H1 (cell line): ENCODE measurements around the gene PLEK.

ENCODE experiments used
- ASH2L ChIP-seq: fragments of 200-600, 300-600 bp; sonication (generic); IDR thresholded peaks from one replicate; pipeline ENCODE4 v1.7.1; 2017; ENCODE audit warnings: low read length
- CEBPB ChIP-seq: IDR thresholded peaks from 2 replicates; pipeline ENCODE4 v1.6.1; 2012; ENCODE audit warnings: low read depth, low read length
- EP300 ChIP-seq, 2 experiments: IDR thresholded peaks; 1 replicate in 1 of 2; 2 replicates in 1 of 2; pipeline ENCODE4 v1.6.1; 2011 to 2012; ENCODE audit warnings: low read depth in 2 of 2, low read length in 2 of 2, mild to moderate bottlenecking in 2 of 2, borderline replicate concordance in 1 of 2, inconsistent platforms in 1 of 2, moderate library complexity in 1 of 2
- NRF1 ChIP-seq: IDR thresholded peaks from 2 replicates; pipeline ENCODE4 v1.6.1; 2011; ENCODE audit warnings: mild to moderate bottlenecking, low read depth, low read length, improper control_type of control experiment
- POLR2A ChIP-seq, 2 experiments: IDR thresholded peaks; 1 replicate in 1 of 2; 2 replicates in 1 of 2; pipeline ENCODE4 v1.6.1; 2011; ENCODE audit warnings: low read depth in 2 of 2, low read length in 2 of 2, mild to moderate bottlenecking in 2 of 2; ENCODE audit errors: control extremely low read depth in 1 of 2
- POLR2AphosphoS5 ChIP-seq: IDR thresholded peaks from 2 replicates; pipeline ENCODE4 v1.6.1; 2011; ENCODE audit warnings: low read depth, low read length
- SIN3A ChIP-seq, 2 experiments: IDR thresholded peaks in 1 of 2; conservative IDR thresholded peaks in 1 of 2; 2 replicates each; pipeline ENCODE4 v1.6.1; 2011 to 2012; ENCODE audit warnings: low read length in 2 of 2, improper control_type of control experiment in 1 of 2, low read depth in 1 of 2, mild to moderate bottlenecking in 1 of 2
- SP2 ChIP-seq: IDR thresholded peaks from 2 replicates; pipeline ENCODE4 v1.6.1; 2012; ENCODE audit warnings: mild to moderate bottlenecking, low read length, inconsistent platforms
- TCF12 ChIP-seq: IDR thresholded peaks from 2 replicates; pipeline ENCODE4 v1.6.1; 2011; ENCODE audit warnings: low read depth, mild to moderate bottlenecking, low read length
- TEAD4 ChIP-seq: IDR thresholded peaks from 2 replicates; pipeline ENCODE4 v1.6.1; 2012; ENCODE audit warnings: low read depth, low read length, inconsistent platforms, mixed read lengths
- TF ChIP-seq, protein P1 (sequence below), 3 experiments: IDR thresholded peaks; 1 replicate in 2 of 3; 2 replicates in 1 of 3; pipeline versions ENCODE4 v1.5.1 to v1.6.1; 2011; ENCODE audit warnings: low read length in 3 of 3, mild to moderate bottlenecking in 3 of 3, inconsistent platforms in 2 of 3, low read depth in 1 of 3, moderate library complexity in 1 of 3; ENCODE audit not compliant: insufficient read depth in 1 of 3; ENCODE audit errors: control extremely low read depth in 1 of 3

DNA sequence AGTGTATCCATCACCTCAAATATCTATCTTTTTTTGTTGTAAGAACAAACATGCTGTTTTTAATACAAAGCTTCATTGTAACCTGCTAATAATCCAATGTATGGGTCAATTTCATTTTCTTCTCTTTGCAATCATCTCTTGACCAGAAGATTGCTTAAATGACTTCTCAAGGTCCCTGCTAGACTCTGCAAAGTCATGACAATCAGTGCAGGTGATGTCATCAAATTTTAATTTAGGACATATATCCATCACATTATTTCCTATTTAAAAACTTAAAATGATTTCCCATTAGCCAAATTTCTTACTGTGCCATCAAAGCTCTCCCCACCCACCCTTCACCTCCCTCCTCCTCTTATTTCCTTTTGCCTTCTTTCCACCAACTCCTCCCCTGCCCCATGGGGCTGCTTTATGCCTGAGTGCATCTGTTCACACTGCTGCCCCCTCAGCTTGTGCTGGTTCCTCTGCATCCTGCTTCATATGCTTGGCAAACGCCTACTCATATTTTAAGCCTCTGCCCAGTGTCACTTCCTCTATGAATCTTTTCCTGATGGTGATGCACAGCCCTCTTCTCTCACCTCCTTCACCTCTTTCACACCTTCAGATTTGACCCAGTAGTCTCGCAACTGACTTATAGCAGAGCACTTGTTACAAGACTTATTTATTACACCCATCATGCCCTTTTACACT is 20.3 kb downstream of the PLEK start:
- TF ChIP-seq, protein P1, sequence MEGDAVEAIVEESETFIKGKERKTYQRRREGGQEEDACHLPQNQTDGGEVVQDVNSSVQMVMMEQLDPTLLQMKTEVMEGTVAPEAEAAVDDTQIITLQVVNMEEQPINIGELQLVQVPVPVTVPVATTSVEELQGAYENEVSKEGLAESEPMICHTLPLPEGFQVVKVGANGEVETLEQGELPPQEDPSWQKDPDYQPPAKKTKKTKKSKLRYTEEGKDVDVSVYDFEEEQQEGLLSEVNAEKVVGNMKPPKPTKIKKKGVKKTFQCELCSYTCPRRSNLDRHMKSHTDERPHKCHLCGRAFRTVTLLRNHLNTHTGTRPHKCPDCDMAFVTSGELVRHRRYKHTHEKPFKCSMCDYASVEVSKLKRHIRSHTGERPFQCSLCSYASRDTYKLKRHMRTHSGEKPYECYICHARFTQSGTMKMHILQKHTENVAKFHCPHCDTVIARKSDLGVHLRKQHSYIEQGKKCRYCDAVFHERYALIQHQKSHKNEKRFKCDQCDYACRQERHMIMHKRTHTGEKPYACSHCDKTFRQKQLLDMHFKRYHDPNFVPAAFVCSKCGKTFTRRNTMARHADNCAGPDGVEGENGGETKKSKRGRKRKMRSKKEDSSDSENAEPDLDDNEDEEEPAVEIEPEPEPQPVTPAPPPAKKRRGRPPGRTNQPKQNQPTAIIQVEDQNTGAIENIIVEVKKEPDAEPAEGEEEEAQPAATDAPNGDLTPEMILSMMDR (IDR thresholded peaks at IDR 0.05; ENCODE audit: control extremely low read depth in 1 of 3, insufficient read depth in 1 of 3, low read depth in 1 of 3, low read length in 3 of 3) = no peak
- no peak for TF ChIP-seq SIN3A (conservative IDR thresholded peaks at IDR 0.05 in 1 of 2, IDR thresholded peaks at IDR 0.05 in 1 of 2; ENCODE audit: low read depth in 1 of 2, low read length in 2 of 2)
- TF ChIP-seq POLR2A (IDR thresholded peaks at IDR 0.05; ENCODE audit: control extremely low read depth in 1 of 2, low read depth in 2 of 2, low read length in 2 of 2) = no peak
- no peak for TF ChIP-seq TCF12
- no peak for TF ChIP-seq EP300 (IDR thresholded peaks at IDR 0.05; ENCODE audit: borderline replicate concordance in 1 of 2, low read depth in 2 of 2, low read length in 2 of 2)
- no peak for TF ChIP-seq POLR2AphosphoS5
- TF ChIP-seq SP2 = no peak
- TF ChIP-seq ASH2L = no peak
- no peak for TF ChIP-seq CEBPB
- TF ChIP-seq TEAD4 = no peak
- no peak for TF ChIP-seq NRF1
